Loucy (cell line): ENCODE data around the gene FLT3.

ENCODE experiments used
- H2AFZ ChIP-seq: fragments of 200-600 bp; sonication (generic); 2 replicates; pipeline ENCODE4 v1.6.0; 2016; ENCODE audit warnings: antibody characterized with exemption, mild to moderate bottlenecking, low read length, moderate library complexity
- H3F3A ChIP-seq: fragments of 200-600 bp; 2 replicates; pipeline ENCODE4 v1.6.0; 2016; ENCODE audit warnings: antibody characterized with exemption, low read depth, mild to moderate bottlenecking
- H3K27me3 ChIP-seq: fragments of 200-600 bp; sonication (generic); 2 replicates; pipeline ENCODE4 v1.6.1; 2014; ENCODE audit warnings: low read length, mild to moderate bottlenecking; ENCODE audit not compliant: insufficient read depth, poor library complexity, severe bottlenecking
- H3K36me3 ChIP-seq: fragments of 200-600 bp; sonication (generic); 2 replicates; pipeline ENCODE4 v1.6.1; 2016; ENCODE audit warnings: low read length; ENCODE audit not compliant: insufficient read depth
- H3K4me1 ChIP-seq: fragments of 200-600 bp; sonication (generic); 2 replicates; pipeline ENCODE4 v1.5.1; 2014; ENCODE audit warnings: low read length, mild to moderate bottlenecking; ENCODE audit not compliant: insufficient read depth, poor library complexity, severe bottlenecking
- H3K4me2 ChIP-seq: fragments of 200-600 bp; sonication (generic); 2 replicates; pipeline ENCODE4 v1.6.0; 2014; ENCODE audit warnings: antibody characterized with exemption, low read length, low read depth, mild to moderate bottlenecking; ENCODE audit not compliant: poor library complexity, severe bottlenecking
- H3K4me3 ChIP-seq: fragments of 200-600 bp; sonication (generic); 2 replicates; pipeline ENCODE4 v1.5.1; 2014; ENCODE audit warnings: low read length, mild to moderate bottlenecking, mixed read lengths; ENCODE audit not compliant: poor library complexity, severe bottlenecking
- H3K79me2 ChIP-seq: fragments of 200-600 bp; sonication (generic); 2 replicates; pipeline ENCODE4 v1.6.1; 2014; ENCODE audit warnings: low read length; ENCODE audit not compliant: insufficient read depth
- H3K9ac ChIP-seq: fragments of 200-600 bp; sonication (generic); 2 replicates; pipeline ENCODE4 v1.6.0; 2014; ENCODE audit warnings: mild to moderate bottlenecking, low read depth, low read length, moderate library complexity; ENCODE audit not compliant: poor library complexity, severe bottlenecking
- H3K9me2 ChIP-seq: fragments of 200-600 bp; sonication (generic); replicated peaks from 2 replicates; pipeline ENCODE4 v1.6.1; 2016; ENCODE audit warnings: low read depth, low read length, mixed read lengths
- H3K9me3 ChIP-seq: fragments of 200-600 bp; sonication (generic); 2 replicates; pipeline ENCODE4 v1.6.1; 2014; ENCODE audit warnings: mild to moderate bottlenecking, antibody characterized with exemption, low read length, low read depth; ENCODE audit not compliant: insufficient read depth
- H4K20me1 ChIP-seq: fragments of 200-600 bp; sonication (generic); 2 replicates; pipeline ENCODE4 v1.6.0; 2014; ENCODE audit warnings: antibody characterized with exemption, low read length, mild to moderate bottlenecking; ENCODE audit not compliant: insufficient read depth, poor library complexity, severe bottlenecking
- EZH2phosphoT487 ChIP-seq: fragments of 200-600 bp; IDR thresholded peaks from 2 replicates; pipeline ENCODE4 v1.6.1; 2018; ENCODE audit warnings: antibody characterized with exemption, mild to moderate bottlenecking, moderate library complexity, borderline replicate concordance
- TF ChIP-seq, protein P1 (sequence below): fragments of 200-600 bp; sonication (generic); conservative IDR thresholded peaks from 2 replicates; pipeline ENCODE4 v1.5.1; 2014; ENCODE audit warnings: mild to moderate bottlenecking, antibody characterized with exemption, low read length

The FLT3 gene

DNA sequence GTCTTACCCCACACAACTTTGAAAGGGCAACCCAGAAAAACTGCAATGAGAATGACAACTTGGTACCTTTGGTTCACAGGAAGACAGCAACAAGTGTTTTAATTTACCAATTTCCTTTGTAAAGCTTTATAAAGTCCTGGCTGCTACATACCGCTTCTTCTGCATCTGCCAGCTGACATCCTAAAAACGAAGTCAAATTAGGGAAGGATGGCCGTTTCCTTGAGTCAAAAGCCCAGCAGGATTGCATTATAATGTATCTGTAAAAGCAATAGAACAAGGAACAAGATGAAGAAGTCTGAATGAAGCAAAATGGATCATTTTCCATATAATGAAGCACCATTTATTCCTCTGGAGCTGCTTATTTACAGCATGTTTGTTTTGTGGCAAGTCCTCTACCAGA is 86.1 kb downstream of the FLT3 start:
- H2AFZ ChIP-seq = no peak overlapping the region
- H3K9ac ChIP-seq = no peak overlapping the region
- no peaks in the 10 kb centered on the region for H3K4me1 ChIP-seq
- no peak overlapping the region for H3K4me3 ChIP-seq
- H3K79me2 ChIP-seq = no peaks in the 10 kb centered on the region
- TF ChIP-seq, protein P1, sequence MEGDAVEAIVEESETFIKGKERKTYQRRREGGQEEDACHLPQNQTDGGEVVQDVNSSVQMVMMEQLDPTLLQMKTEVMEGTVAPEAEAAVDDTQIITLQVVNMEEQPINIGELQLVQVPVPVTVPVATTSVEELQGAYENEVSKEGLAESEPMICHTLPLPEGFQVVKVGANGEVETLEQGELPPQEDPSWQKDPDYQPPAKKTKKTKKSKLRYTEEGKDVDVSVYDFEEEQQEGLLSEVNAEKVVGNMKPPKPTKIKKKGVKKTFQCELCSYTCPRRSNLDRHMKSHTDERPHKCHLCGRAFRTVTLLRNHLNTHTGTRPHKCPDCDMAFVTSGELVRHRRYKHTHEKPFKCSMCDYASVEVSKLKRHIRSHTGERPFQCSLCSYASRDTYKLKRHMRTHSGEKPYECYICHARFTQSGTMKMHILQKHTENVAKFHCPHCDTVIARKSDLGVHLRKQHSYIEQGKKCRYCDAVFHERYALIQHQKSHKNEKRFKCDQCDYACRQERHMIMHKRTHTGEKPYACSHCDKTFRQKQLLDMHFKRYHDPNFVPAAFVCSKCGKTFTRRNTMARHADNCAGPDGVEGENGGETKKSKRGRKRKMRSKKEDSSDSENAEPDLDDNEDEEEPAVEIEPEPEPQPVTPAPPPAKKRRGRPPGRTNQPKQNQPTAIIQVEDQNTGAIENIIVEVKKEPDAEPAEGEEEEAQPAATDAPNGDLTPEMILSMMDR = no peak
- TF ChIP-seq EZH2phosphoT487 = no peak
- no peaks in the 10 kb centered on the region for H3K36me3 ChIP-seq
- H3K9me3 ChIP-seq = no peaks in the 10 kb centered on the region
- H4K20me1 ChIP-seq = no peaks in the 10 kb centered on the region
- H3K9me2 ChIP-seq = no peaks in the 10 kb centered on the region
- no peaks in the 10 kb centered on the region for H3K27me3 ChIP-seq
- no peak overlapping the region for H3K4me2 ChIP-seq
- H3F3A ChIP-seq = no peaks in the 10 kb centered on the region

- Histone ChIP-seq H3K4me2 (no peak overlapping the region), H3K9ac (no peak overlapping the region), H3K4me3 (no peak overlapping the region), H4K20me1 (no peaks in the 10 kb centered on the region), H3K4me1 (no peaks in the 10 kb centered on the region), H3K79me2 (no peaks in the 10 kb centered on the region), H3K9me2 (no peaks in the 10 kb centered on the region), H3K36me3 (no peaks in the 10 kb centered on the region), H2AFZ (no peak overlapping the region), H3K27me3 (no peaks in the 10 kb centered on the region), H3F3A (no peaks in the 10 kb centered on the region), H3K9me3 (no peaks in the 10 kb centered on the region)
- TF ChIP-seq EZH2phosphoT487 = no peak
- TF ChIP-seq, protein P1 = no peak
Measured at GRCh38 chr13:28013482-28013881, 86.9 kb downstream of the FLT3 start.

GRCh38 chr13:28012896-28013295 is 87.5 kb downstream of the FLT3 start:
- Histone ChIP-seq H3K4me1 (no peaks in the 10 kb centered on the region), H3K36me3 (no peaks in the 10 kb centered on the region), H3K9ac (no peak overlapping the region), H4K20me1 (no peaks in the 10 kb centered on the region), H3K79me2 (no peaks in the 10 kb centered on the region), H3K9me2 (no peaks in the 10 kb centered on the region), H3K27me3 (no peaks in the 10 kb centered on the region), H3K4me3 (no peak overlapping the region), H3K4me2 (no peak overlapping the region), H2AFZ (no peak overlapping the region; the same call in 1 of the 2 replicates), H3K9me3 (no peaks in the 10 kb centered on the region), H3F3A (no peaks in the 10 kb centered on the region)
- no peak for TF ChIP-seq EZH2phosphoT487
- TF ChIP-seq, protein P1 = no peak
